Measurements from ENCODE around the gene LRRC49.

DNA sequence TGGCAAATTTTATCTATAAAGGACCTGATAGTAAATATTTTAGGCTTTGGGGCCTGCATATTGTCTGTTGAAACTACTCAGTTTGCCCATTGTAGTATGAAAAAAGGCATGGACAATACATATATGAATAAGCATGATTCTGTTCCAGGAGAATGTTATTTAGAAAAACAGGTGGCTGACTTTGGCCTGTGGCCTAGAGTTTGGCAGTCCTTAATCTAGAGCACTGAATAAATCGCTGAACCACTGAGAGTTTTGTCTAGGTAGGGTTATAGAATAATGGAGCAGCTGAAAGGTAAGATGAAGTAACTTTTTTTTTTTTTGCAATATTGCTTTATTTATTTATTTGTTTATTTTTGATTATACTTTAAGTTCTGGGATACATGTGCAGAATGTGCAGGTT is 75.0 kb downstream of the LRRC49 start:
- TF ChIP-seq, protein P1, sequence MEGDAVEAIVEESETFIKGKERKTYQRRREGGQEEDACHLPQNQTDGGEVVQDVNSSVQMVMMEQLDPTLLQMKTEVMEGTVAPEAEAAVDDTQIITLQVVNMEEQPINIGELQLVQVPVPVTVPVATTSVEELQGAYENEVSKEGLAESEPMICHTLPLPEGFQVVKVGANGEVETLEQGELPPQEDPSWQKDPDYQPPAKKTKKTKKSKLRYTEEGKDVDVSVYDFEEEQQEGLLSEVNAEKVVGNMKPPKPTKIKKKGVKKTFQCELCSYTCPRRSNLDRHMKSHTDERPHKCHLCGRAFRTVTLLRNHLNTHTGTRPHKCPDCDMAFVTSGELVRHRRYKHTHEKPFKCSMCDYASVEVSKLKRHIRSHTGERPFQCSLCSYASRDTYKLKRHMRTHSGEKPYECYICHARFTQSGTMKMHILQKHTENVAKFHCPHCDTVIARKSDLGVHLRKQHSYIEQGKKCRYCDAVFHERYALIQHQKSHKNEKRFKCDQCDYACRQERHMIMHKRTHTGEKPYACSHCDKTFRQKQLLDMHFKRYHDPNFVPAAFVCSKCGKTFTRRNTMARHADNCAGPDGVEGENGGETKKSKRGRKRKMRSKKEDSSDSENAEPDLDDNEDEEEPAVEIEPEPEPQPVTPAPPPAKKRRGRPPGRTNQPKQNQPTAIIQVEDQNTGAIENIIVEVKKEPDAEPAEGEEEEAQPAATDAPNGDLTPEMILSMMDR (IDR thresholded peaks at IDR 0.05; ENCODE audit: insufficient read depth, low read depth, low read length), result no peak
- no peak for TF ChIP-seq EZH2 (IDR thresholded peaks at IDR 0.05; ENCODE audit: insufficient read depth, low read length)

Measured in astrocyte (in vitro differentiated cells and primary cell).